Activated B cell treated with CpG ODN at 0.5 μM for 24 hours (primary cell): Measurements from ENCODE around the gene OTOP3. TPM values are rescaled to one million over a fixed set of nuclear protein-coding genes. Genes with fewer than 3 reads are reported as not detected.

ENCODE experiments used
- ATAC-seq: fragments of 200-7000 bp; cut with Tn5 transposase; one replicate; pipeline ENCODE4 v1.10.0; 2021; ENCODE audit warnings: low read depth, mild to moderate bottlenecking, moderate library complexity
- CTCF ChIA-PET: fragments of 350-600 bp; sonication (Branson Sonifier 250); formaldehyde crosslinking; loops from one replicate; lab custom pipeline; 2021; ENCODE audit warnings: antibody characterized with exemption; lab: Charles Lee
- POLR2A ChIA-PET: fragments of 350-600 bp; sonication (Branson Sonifier 250); formaldehyde crosslinking; loops from one replicate; lab custom pipeline; 2021; ENCODE audit warnings: antibody characterized with exemption; lab: Charles Lee
- DNase-seq: peaks from one replicate; pipeline ENCODE4 v3.0.0; 2022
- H3K27ac Mint-ChIP-seq: one replicate; pipeline ENCODE4 v1.8.0; 2020; ENCODE audit warnings: mixed read lengths
- H3K27me3 Mint-ChIP-seq: one replicate; pipeline ENCODE4 v1.8.0; 2021; ENCODE audit warnings: mixed read lengths
- H3K36me3 Mint-ChIP-seq: one replicate; pipeline ENCODE4 v1.8.0; 2021; ENCODE audit warnings: low read depth, mixed read lengths
- H3K4me1 Mint-ChIP-seq: one replicate; pipeline ENCODE4 v1.8.0; 2021; ENCODE audit warnings: mixed read lengths
- H3K4me3 Mint-ChIP-seq: one replicate; pipeline ENCODE4 v1.8.0; 2020; ENCODE audit warnings: mild to moderate bottlenecking, mixed read lengths
- H3K9me3 Mint-ChIP-seq: one replicate; pipeline ENCODE4 v1.8.0; 2020; ENCODE audit warnings: mixed read lengths
- CTCF ChIP-seq: fragments of 200-600 bp; IDR thresholded peaks from one replicate; pipeline ENCODE4 v1.8.0; 2022; ENCODE audit warnings: antibody characterized with exemption, mild to moderate bottlenecking
- intact Hi-C: fragments of 100-400 bp; cut with micrococcal nuclease; formaldehyde crosslinking; loops from one replicate; pipeline ENCODE4 v1.15.1; 2024
- total RNA-seq: library from RNA; stranded (reverse); gene quantifications from 2 replicates; pipeline ENCODE4 v1.2.3, GENCODE V29; 2022

OTOP3 gene
- total RNA-seq, 1 donor from 2014 or later = not detected

DNA sequence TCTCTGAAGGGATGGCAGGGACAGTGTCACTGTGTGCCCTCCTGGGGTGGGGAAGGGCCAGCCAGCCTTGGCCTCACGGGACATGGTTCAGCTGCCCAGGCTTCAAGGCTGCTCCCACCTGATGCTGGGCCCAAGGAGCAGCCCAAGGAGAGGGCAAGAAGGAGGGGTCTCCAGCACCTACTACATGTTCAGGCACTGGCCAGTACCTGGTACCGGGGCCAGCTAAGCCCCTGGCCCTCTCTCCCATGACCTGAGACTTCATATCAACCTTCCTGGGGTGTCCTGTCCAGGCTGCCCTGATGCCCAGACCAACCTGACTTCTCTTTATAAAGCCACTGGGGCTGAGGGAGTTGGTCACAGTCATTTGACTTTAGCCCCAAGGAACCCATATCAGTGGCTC is 13.9 kb upstream of the OTOP3 start:
- H3K36me3 Mint-ChIP-seq = no peaks in the 10 kb centered on the region
- CTCF ChIA-PET = no interaction called here

DNA sequence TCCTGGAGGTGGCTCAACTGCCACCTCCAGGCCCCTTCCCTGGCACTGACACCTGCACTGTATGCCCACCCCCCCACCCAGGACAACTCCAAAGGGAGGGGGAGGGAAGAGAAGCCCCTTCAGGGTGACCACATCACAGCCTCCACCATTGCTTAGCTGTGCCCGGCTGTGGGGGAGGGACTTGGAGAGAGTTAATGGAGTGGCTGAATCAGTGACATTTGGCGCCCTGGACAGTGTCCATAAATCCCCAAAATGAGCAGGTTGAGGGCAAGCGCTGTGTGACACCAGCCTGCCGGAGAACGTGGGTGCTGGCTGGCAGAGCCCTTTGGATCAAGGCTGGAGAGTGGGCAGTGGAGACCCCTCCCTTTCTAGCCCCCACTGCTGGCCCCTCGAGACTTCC is 13.5 kb upstream of the OTOP3 start:
- CTCF ChIA-PET = no interaction called here

More for the DNA sequence above, 13.9 kb upstream of the OTOP3 start:
- Mint-ChIP-seq H3K4me3 (no peak overlapping the region), H3K27me3 (peaks cover 52% of the 10 kb centered on the region), H3K4me1 (peaks cover 21% of the 10 kb centered on the region), H3K27ac (no peak overlapping the region), H3K9me3 (no peaks in the 10 kb centered on the region)
- DNase-seq (no peak), ATAC-seq (no peak)
- TF ChIP-seq CTCF = no peak
- intact Hi-C loops = loop anchor here (5.0 kb wide), 1 partner anchor 286 kb away; the partner anchor contains the start of gene NUP85
- POLR2A ChIA-PET = no interaction called here

GRCh38 chr17:74922694-74923537 is 12.8 kb upstream of the OTOP3 start, which contains the start of gene USH1G:
Gene USH1G, minus strand, starts transcription at chr17:74923255. Its CDS starts 182 bp downstream, at chr17:74923073.
- Mint-ChIP-seq H3K9me3 (no peaks in the 10 kb centered on the region), H3K4me1 (peaks cover 21% of the 10 kb centered on the region), H3K36me3 (no peaks in the 10 kb centered on the region), H3K27me3 (peaks cover 53% of the 10 kb centered on the region), H3K4me3 (peak within 1 kb of the TSS; percentile 63), H3K27ac (no peak within 1 kb of the TSS)
- no peak for TF ChIP-seq CTCF
- intact Hi-C loops = loop anchor here (1.0 to 5.0 kb wide), 2 partner anchors 35 to 284 kb away; partner anchors contain the start of gene NUP85
- DNase-seq (peak; percentile 28), ATAC-seq (peak; percentile 32)
- POLR2A ChIA-PET = no interaction called here
- CTCF ChIA-PET = interaction anchor here (1.1 to 1.7 kb wide), 2 partner anchors 35 to 38 kb away, joined by 4 to 5 read pairs; no protein-coding TSS in a partner anchor

More for the DNA sequence above, 13.5 kb upstream of the OTOP3 start:
- H3K9me3 Mint-ChIP-seq = no peaks in the 10 kb centered on the region
- intact Hi-C loops = loop anchor here (5.0 kb wide), 1 partner anchor 285 kb away; the partner anchor contains the start of gene NUP85
- H3K4me1 Mint-ChIP-seq = peaks cover 21% of the 10 kb centered on the region
- H3K4me3 Mint-ChIP-seq = no peak overlapping the region
- POLR2A ChIA-PET = no interaction called here
- no peaks in the 10 kb centered on the region for H3K36me3 Mint-ChIP-seq
- no peak overlapping the region for H3K27ac Mint-ChIP-seq
- TF ChIP-seq CTCF = no peak
- DNase-seq (no peak), ATAC-seq (no peak)
- peaks cover 49% of the 10 kb centered on the region for H3K27me3 Mint-ChIP-seq

DNA sequence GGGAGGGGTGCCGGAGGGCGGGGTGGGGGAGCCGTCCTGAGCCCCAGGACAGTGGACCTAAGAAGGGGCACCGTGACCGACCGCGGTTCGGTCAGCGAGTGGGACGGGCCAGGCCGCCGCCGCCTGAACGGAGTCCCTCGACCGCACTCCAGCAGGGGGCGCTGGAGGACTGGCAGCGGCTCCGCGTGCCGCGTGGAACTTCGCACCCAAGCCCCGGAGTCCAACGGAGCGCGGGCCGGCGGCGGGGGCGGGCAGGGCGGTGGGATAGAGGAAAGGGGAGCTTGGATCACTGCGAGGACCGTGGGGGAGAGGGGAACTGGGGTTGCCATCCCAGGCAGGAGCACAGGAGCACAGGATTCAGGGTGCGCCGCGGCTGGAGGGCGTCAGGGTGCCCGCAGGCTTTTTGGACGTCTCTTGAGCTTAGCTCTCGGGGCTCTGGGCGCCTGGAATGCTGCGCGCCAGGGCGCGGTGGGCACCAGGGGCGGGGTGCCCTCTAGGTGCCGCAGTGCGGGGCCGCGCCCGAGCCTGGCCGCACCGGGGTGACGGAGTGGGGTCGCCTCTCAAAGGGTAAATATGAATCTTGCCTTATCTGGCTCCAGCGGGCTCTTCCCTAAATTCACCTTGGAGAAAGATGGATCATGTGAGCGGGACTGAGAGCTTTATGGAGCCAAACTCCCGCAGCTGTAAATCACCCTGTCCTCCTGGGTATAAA is 12.0 kb upstream of the OTOP3 start:
- intact Hi-C loops = loop anchor here (1.0 to 5.0 kb wide), 2 partner anchors 35 to 284 kb away; partner anchors contain the start of gene NUP85
- ChIA-PET POLR2A (interaction anchor here (1.2 kb wide), 1 partner anchor 23 kb away, joined by 3 read pairs; no protein-coding TSS in a partner anchor), CTCF (interaction anchor here (1.1 to 1.7 kb wide), 2 partner anchors 34 to 37 kb away, joined by 4 to 5 read pairs; no protein-coding TSS in a partner anchor)
- no peaks in the 10 kb centered on the region for H3K9me3 Mint-ChIP-seq
- peak overlapping the region; percentile 63 for H3K4me3 Mint-ChIP-seq
- no peak for TF ChIP-seq CTCF
- no peaks in the 10 kb centered on the region for H3K36me3 Mint-ChIP-seq
- H3K27ac Mint-ChIP-seq = no peak overlapping the region
- peak; percentile 67 for ATAC-seq
- peaks cover 21% of the 10 kb centered on the region for H3K4me1 Mint-ChIP-seq
- H3K27me3 Mint-ChIP-seq = peaks cover 57% of the 10 kb centered on the region
- DNase-seq = peak; percentile 68
